Measurements from ENCODE around the gene DISC1.
A peak's percentile ranks its signal among the peaks of the same experiment; 100 is the strongest.
"Not testable (repeated sequence)": the region's sequence is repeated elsewhere in the genome, so short reads cannot be mapped to it uniquely, and the experiment has no call there.

Gene DISC1

GRCh38 chr1:231969076-231969475 lies 342.5 kb downstream of the DISC1 start:
- peak; percentile 88 for DNase-seq

- DNase-seq = not testable (repeated sequence)
Measured at GRCh38 chr1:231969761-231970160, 343.2 kb downstream of the DISC1 start.

- no peak for DNase-seq
Measured at GRCh38 chr1:231970684-231971083, 344.1 kb downstream of the DISC1 start.

GRCh38 chr1:231971397-231972110 lies 345.0 kb downstream of the DISC1 start:
- DNase-seq = peak; percentile 12

GRCh38 chr1:231972111-231972445 lies 345.5 kb downstream of the DISC1 start:
- peak; percentile 77 for DNase-seq

GRCh38 chr1:231973830-231974229 lies 347.2 kb downstream of the DISC1 start:
- DNase-seq = no peak

GRCh38 chr1:231976231-231976630 lies 349.6 kb downstream of the DISC1 start:
- DNase-seq = no peak

- DNase-seq = no peak
Measured at GRCh38 chr1:231981675-231982074, 355.1 kb downstream of the DISC1 start.

GRCh38 chr1:231982871-231983587 lies 356.4 kb downstream of the DISC1 start:
- no peak for DNase-seq

- no peak for DNase-seq
Measured at GRCh38 chr1:231983588-231984193, 357.1 kb downstream of the DISC1 start.

GRCh38 chr1:231985296-231986023 lies 358.9 kb downstream of the DISC1 start:
- DNase-seq = no peak

- no peak for DNase-seq
Measured at GRCh38 chr1:231986631-231987336, 360.2 kb downstream of the DISC1 start.

GRCh38 chr1:231990388-231990787 lies 363.8 kb downstream of the DISC1 start:
- no peak for DNase-seq

- no peak for DNase-seq
Measured at GRCh38 chr1:231991231-231991630, 364.6 kb downstream of the DISC1 start.

- no peak for DNase-seq
Measured at GRCh38 chr1:231993968-231994455, 367.4 kb downstream of the DISC1 start.

GRCh38 chr1:231998791-231999190 lies 372.2 kb downstream of the DISC1 start:
- no peak for DNase-seq

- DNase-seq = no peak
Measured at GRCh38 chr1:232005300-232005699, 378.7 kb downstream of the DISC1 start.

- DNase-seq = no peak
Measured at GRCh38 chr1:232009741-232010140, 383.2 kb downstream of the DISC1 start.

- DNase-seq = no peak
Measured at GRCh38 chr1:232011961-232012360, 385.4 kb downstream of the DISC1 start.

- no peak for DNase-seq
Measured at GRCh38 chr1:232012773-232013386, 386.3 kb downstream of the DISC1 start.

GRCh38 chr1:232014941-232015340 lies 388.4 kb downstream of the DISC1 start:
- DNase-seq = no peak

GRCh38 chr1:232016616-232017015 lies 390.0 kb downstream of the DISC1 start:
- no peak for DNase-seq

Measured in NCI-H2171 treated with DMSO at 0.1 percent for 48 hours (cell line).